K562 (cell line): ENCODE measurements around the gene SLC5A10. TPM values are rescaled to one million over a fixed set of nuclear protein-coding genes. Genes with fewer than 3 reads are reported as not detected.

Experiments used
- BRD9 ChIP-seq: fragments of 450-650 bp; IDR thresholded peaks from 2 replicates; pipeline ENCODE4 v1.6.1; 2018; ENCODE audit warnings: low read depth; ENCODE audit not compliant: partially characterized antibody
- C11orf30 ChIP-seq: fragments of 450-650 bp; IDR thresholded peaks from 2 replicates; pipeline ENCODE4 v1.6.1; 2016; ENCODE audit warnings: low read depth, mild to moderate bottlenecking
- CHD2 ChIP-seq: IDR thresholded peaks from 2 replicates; pipeline ENCODE4 v1.6.1; 2011; ENCODE audit warnings: low read depth, low read length
- FOXP4 ChIP-seq: sonication (generic); formaldehyde crosslinking; IDR thresholded peaks from 2 replicates; pipeline ENCODE4 v1.8.0; 2022; ENCODE audit warnings: mild to moderate bottlenecking, missing genetic modification reagents, borderline replicate concordance
- NCOR1 ChIP-seq: fragments of 450-650 bp; IDR thresholded peaks from 2 replicates; pipeline ENCODE4 v1.6.1; 2016; ENCODE audit warnings: mild to moderate bottlenecking, moderate library complexity
- NR2C1 ChIP-seq, 2 experiments: fragments of 450-650 bp; IDR thresholded peaks; 2 replicates each; pipeline ENCODE4 v1.6.1; 2017; ENCODE audit warnings: mild to moderate bottlenecking in 2 of 2, antibody characterized with exemption in 1 of 2, inconsistent platforms in 1 of 2, missing compliant biosample characterization in 1 of 2, missing genetic modification characterization in 1 of 2
- RBM25 ChIP-seq: fragments of 200-400 bp; formaldehyde crosslinking; IDR thresholded peaks from 2 replicates; pipeline ENCODE4 v1.6.1; 2018; ENCODE audit warnings: low read length, low read depth, moderate library complexity; ENCODE audit not compliant: severe bottlenecking
- ZFP36 ChIP-seq: fragments of 150-350 bp; IDR thresholded peaks from 2 replicates; pipeline ENCODE4 v1.6.1; 2018; ENCODE audit warnings: low read length, low read depth; ENCODE audit not compliant: partially characterized antibody
- ZNF143 ChIP-seq: sonication (generic); formaldehyde crosslinking; IDR thresholded peaks from 2 replicates; pipeline ENCODE4 v1.9.0; 2022; ENCODE audit warnings: mild to moderate bottlenecking, missing genetic modification reagents
- polyA plus RNA-seq, 8 experiments: library from polyadenylated mRNA; depleted of rRNA in 4 of 8; stranded (reverse) in 5 of 8; unstranded in 3 of 8; fragments of >200 nt; fragmentation: Nextera tagmentation in 2 of 8; fragmentation: Illumina TruSeq in 1 of 8; extraction: Ambion mirVana in 2 of 8; extraction: Trizol in 1 of 8; gene quantifications; 2 replicates each; pipeline versions ENCODE4 v1.2.1 to v1.2.3, GENCODE V29; 2011 to 2014; ENCODE audit warnings: inconsistent platforms in 1 of 8, missing spikeins in 1 of 8
- total RNA-seq, 7 experiments: library from RNA; depleted of rRNA in 6 of 7; stranded (reverse); fragments of >200 nt in 6 of 7; fragmentation: Illumina TruSeq in 2 of 7; extraction: Trizol in 2 of 7; gene quantifications; 2 replicates each; pipeline versions ENCODE4 v1.2.1 to v1.2.3, GENCODE V29; 2011 to 2021; ENCODE audit warnings: low replicate concordance in 1 of 7
- TF ChIP-seq, protein P1 (sequence below): fragments of 450-650 bp; IDR thresholded peaks from 2 replicates; pipeline ENCODE4 v1.6.1; 2016; ENCODE audit warnings: mild to moderate bottlenecking

SLC5A10 gene
- total and polyA plus RNA-seq, 9 of the 15 experiments (the other 6 are each of a cell fraction or from before 2014, with no cell fraction given): 0.03 to 0.09 (median 0.03) TPM; not detected in 5

- TF ChIP-seq RBM25 (peak; percentile 51), CHD2 (no peak), NR2C1 (IDR thresholded peaks at IDR 0.05) (no peak), NR2C1 (tag; IDR thresholded peaks at IDR 0.05) (no peak), FOXP4 (CRISPR knock-in tag) (no peak), NCOR1 (no peak), C11orf30 (no peak), BRD9 (no peak), ZFP36 (peak; percentile 57), ZNF143 (CRISPR knock-in tag) (no peak)
- TF ChIP-seq, protein P1, sequence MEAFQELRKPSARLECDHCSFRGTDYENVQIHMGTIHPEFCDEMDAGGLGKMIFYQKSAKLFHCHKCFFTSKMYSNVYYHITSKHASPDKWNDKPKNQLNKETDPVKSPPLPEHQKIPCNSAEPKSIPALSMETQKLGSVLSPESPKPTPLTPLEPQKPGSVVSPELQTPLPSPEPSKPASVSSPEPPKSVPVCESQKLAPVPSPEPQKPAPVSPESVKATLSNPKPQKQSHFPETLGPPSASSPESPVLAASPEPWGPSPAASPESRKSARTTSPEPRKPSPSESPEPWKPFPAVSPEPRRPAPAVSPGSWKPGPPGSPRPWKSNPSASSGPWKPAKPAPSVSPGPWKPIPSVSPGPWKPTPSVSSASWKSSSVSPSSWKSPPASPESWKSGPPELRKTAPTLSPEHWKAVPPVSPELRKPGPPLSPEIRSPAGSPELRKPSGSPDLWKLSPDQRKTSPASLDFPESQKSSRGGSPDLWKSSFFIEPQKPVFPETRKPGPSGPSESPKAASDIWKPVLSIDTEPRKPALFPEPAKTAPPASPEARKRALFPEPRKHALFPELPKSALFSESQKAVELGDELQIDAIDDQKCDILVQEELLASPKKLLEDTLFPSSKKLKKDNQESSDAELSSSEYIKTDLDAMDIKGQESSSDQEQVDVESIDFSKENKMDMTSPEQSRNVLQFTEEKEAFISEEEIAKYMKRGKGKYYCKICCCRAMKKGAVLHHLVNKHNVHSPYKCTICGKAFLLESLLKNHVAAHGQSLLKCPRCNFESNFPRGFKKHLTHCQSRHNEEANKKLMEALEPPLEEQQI: no peak
Measured at GRCh38 chr17:19002805-19003542, 51.0 kb downstream of the SLC5A10 start (continued).
